ENCODE data around the gene MTHFSD.

Gene MTHFSD

GRCh38 chr16:86516623-86517003, 38.4 kb downstream of the MTHFSD start:
- Histone ChIP-seq H3K36me3 (ENCODE audit: insufficient read depth, low read length) (no peaks in the 10 kb centered on the region), H3K9ac (ENCODE audit: low read depth, low read length) (no peak overlapping the region), H4K20me1 (ENCODE audit: insufficient read depth, low read length) (peaks cover 9% of the 10 kb centered on the region), H3K4me3 (ENCODE audit: low read depth in 1 of 2, low read length in 2 of 2) (no peak overlapping the region), H3K4me1 (ENCODE audit: insufficient read depth, low read length) (peaks cover 5% of the 10 kb centered on the region; the same call in 1 of the 2 replicates), H3K79me2 (ENCODE audit: insufficient read depth, low read length) (no peaks in the 10 kb centered on the region), H3K27ac (ENCODE audit: low read length) (no peak overlapping the region), H2AFZ (ENCODE audit: low read depth, low read length) (no peak overlapping the region), H3K27me3 (ENCODE audit: insufficient read depth, low read length, poor library complexity) (no peaks in the 10 kb centered on the region), H3K9me3 (ENCODE audit: insufficient read depth, low read length, severe bottlenecking) (no peaks in the 10 kb centered on the region), H3K4me2 (ENCODE audit: insufficient read depth, low read length) (no peak overlapping the region)
- TF ChIP-seq EZH2 (IDR thresholded peaks at IDR 0.05; ENCODE audit: borderline replicate concordance, low read depth, low read length, severe bottlenecking) (no peak), CTCF (IDR thresholded peaks at IDR 0.05; ENCODE audit: borderline replicate concordance, extremely low read depth, low read length, poor library complexity, severe bottlenecking) (no peak)
- ATAC-seq (ENCODE audit: insufficient read depth, low read depth) (no peak), DNase-seq (no peak)

- H3K27me3 ChIP-seq (ENCODE audit: insufficient read depth, low read length, poor library complexity) = no peaks in the 10 kb centered on the region
- TF ChIP-seq CTCF (IDR thresholded peaks at IDR 0.05; ENCODE audit: borderline replicate concordance, extremely low read depth, low read length, poor library complexity, severe bottlenecking) (no peak), EZH2 (IDR thresholded peaks at IDR 0.05; ENCODE audit: borderline replicate concordance, low read depth, low read length, severe bottlenecking) (no peak)
- ATAC-seq (ENCODE audit: insufficient read depth, low read depth) = no peak
- H3K4me1 ChIP-seq (ENCODE audit: insufficient read depth, low read length) = peaks cover 5% of the 10 kb centered on the region; the same call in 1 of the 2 replicates
- H4K20me1 ChIP-seq (ENCODE audit: insufficient read depth, low read length) = peaks cover 9% of the 10 kb centered on the region
- no peak overlapping the region for H3K4me3 ChIP-seq (ENCODE audit: low read depth in 1 of 2, low read length in 2 of 2)
- H3K9me3 ChIP-seq (ENCODE audit: insufficient read depth, low read length, severe bottlenecking) = no peaks in the 10 kb centered on the region
- H3K27ac ChIP-seq (ENCODE audit: low read length) = no peak overlapping the region
- no peaks in the 10 kb centered on the region for H3K36me3 ChIP-seq (ENCODE audit: insufficient read depth, low read length)
- H3K4me2 ChIP-seq (ENCODE audit: insufficient read depth, low read length) = no peak overlapping the region
- H3K79me2 ChIP-seq (ENCODE audit: insufficient read depth, low read length) = no peaks in the 10 kb centered on the region
- DNase-seq = no peak
- no peak overlapping the region for H2AFZ ChIP-seq (ENCODE audit: low read depth, low read length)
- no peak overlapping the region for H3K9ac ChIP-seq (ENCODE audit: low read depth, low read length)
Measured at GRCh38 chr16:86515777-86516622, 39.0 kb downstream of the MTHFSD start.

GRCh38 chr16:86515413-86515776, 39.6 kb downstream of the MTHFSD start:
- Histone ChIP-seq H3K79me2 (ENCODE audit: insufficient read depth, low read length) (no peaks in the 10 kb centered on the region), H3K27me3 (ENCODE audit: insufficient read depth, low read length, poor library complexity) (no peaks in the 10 kb centered on the region), H3K4me1 (ENCODE audit: insufficient read depth, low read length) (peaks cover 5% of the 10 kb centered on the region; the same call in 1 of the 2 replicates), H3K36me3 (ENCODE audit: insufficient read depth, low read length) (no peaks in the 10 kb centered on the region), H4K20me1 (ENCODE audit: insufficient read depth, low read length) (peaks cover 9% of the 10 kb centered on the region), H3K27ac (ENCODE audit: low read length) (no peak overlapping the region), H3K9ac (ENCODE audit: low read depth, low read length) (no peak overlapping the region), H3K4me2 (ENCODE audit: insufficient read depth, low read length) (no peak overlapping the region), H2AFZ (ENCODE audit: low read depth, low read length) (no peak overlapping the region), H3K9me3 (ENCODE audit: insufficient read depth, low read length, severe bottlenecking) (no peaks in the 10 kb centered on the region), H3K4me3 (ENCODE audit: low read depth in 1 of 2, low read length in 2 of 2) (no peak overlapping the region)
- ATAC-seq (ENCODE audit: insufficient read depth, low read depth) = no peak
- TF ChIP-seq CTCF (IDR thresholded peaks at IDR 0.05; ENCODE audit: borderline replicate concordance, extremely low read depth, low read length, poor library complexity, severe bottlenecking) (no peak), EZH2 (IDR thresholded peaks at IDR 0.05; ENCODE audit: borderline replicate concordance, low read depth, low read length, severe bottlenecking) (no peak)
- no peak for DNase-seq

Data from DND-41 (cell line).